ENCODE data around the gene KCND3.

KCND3 gene

GRCh38 chr1:111776391-111776790 lies 213.1 kb downstream of the KCND3 start:
- no peak for TF ChIP-seq CTCF (IDR thresholded peaks at IDR 0.05; ENCODE audit: low read length, missing control alignments)
- DNase-seq (ENCODE audit: low read depth), result peak; percentile 9
- no peak overlapping the region for H3K4me3 ChIP-seq (replicated peaks; ENCODE audit: low read depth, low read length)

GRCh38 chr1:111775966-111776365 lies 213.5 kb downstream of the KCND3 start:
- TF ChIP-seq CTCF (IDR thresholded peaks at IDR 0.05; ENCODE audit: low read length, missing control alignments), result no peak
- no peak overlapping the region for H3K4me3 ChIP-seq (replicated peaks; ENCODE audit: low read depth, low read length)
- no peak for DNase-seq (ENCODE audit: low read depth)

GRCh38 chr1:111770916-111771315 lies 218.6 kb downstream of the KCND3 start:
- peak; percentile 35 for DNase-seq (ENCODE audit: low read depth)
- H3K4me3 ChIP-seq (replicated peaks; ENCODE audit: low read depth, low read length), result no peak overlapping the region
- TF ChIP-seq CTCF (IDR thresholded peaks at IDR 0.05; ENCODE audit: low read length, missing control alignments), result no peak

GRCh38 chr1:111769517-111770146 lies 219.8 kb downstream of the KCND3 start:
- H3K4me3 ChIP-seq (replicated peaks; ENCODE audit: low read depth, low read length), result no peak overlapping the region
- peak; percentile 83 for TF ChIP-seq CTCF (IDR thresholded peaks at IDR 0.05; ENCODE audit: low read length, missing control alignments)
- DNase-seq (ENCODE audit: low read depth), result peak; percentile 86

GRCh38 chr1:111768625-111769024 lies 220.8 kb downstream of the KCND3 start:
- TF ChIP-seq CTCF (IDR thresholded peaks at IDR 0.05; ENCODE audit: low read length, missing control alignments), result no peak
- no peak overlapping the region for H3K4me3 ChIP-seq (replicated peaks; ENCODE audit: low read depth, low read length)
- no peak for DNase-seq (ENCODE audit: low read depth)

GRCh38 chr1:111768023-111768422 lies 221.4 kb downstream of the KCND3 start:
- TF ChIP-seq CTCF (IDR thresholded peaks at IDR 0.05; ENCODE audit: low read length, missing control alignments), result no peak
- no peak for DNase-seq (ENCODE audit: low read depth)
- no peak overlapping the region for H3K4me3 ChIP-seq (replicated peaks; ENCODE audit: low read depth, low read length)

- DNase-seq (ENCODE audit: low read depth), result no peak
- no peak for TF ChIP-seq CTCF (IDR thresholded peaks at IDR 0.05; ENCODE audit: low read length, missing control alignments)
- H3K4me3 ChIP-seq (replicated peaks; ENCODE audit: low read depth, low read length), result no peak overlapping the region
Measured at GRCh38 chr1:111762332-111762731, 227.1 kb downstream of the KCND3 start.
